Measurements from ENCODE around the gene RBFOX1. TPM values are rescaled to one million over a fixed set of nuclear protein-coding genes. Genes with fewer than 3 reads are reported as not detected.

Gene RBFOX1
- polyA plus RNA-seq, 1 of the 3 experiments (the other 2 are of a cell fraction), result not detected

DNA sequence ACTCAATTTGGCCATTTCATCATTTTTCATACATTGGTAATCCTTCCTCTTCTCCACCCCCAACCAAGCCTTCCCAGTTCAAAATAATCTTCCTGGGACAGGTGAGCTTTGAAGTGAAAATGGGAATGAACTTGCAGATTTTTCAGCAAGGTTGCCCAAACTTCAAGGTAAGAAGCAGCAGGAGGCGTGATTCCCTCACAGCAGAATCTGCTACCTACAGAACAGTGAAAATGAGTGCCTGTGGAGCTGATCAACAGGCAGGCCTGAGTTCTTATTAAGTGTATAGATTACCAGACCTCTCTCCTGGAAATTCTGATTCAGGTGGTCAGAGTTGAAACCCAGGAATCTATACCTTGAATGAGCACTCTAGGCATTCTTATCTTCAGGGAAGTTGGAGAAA is 356.6 kb downstream of the RBFOX1 start (continued):
- TF ChIP-seq MXI1 (IDR thresholded peaks at IDR 0.05; ENCODE audit: low read depth, low read length) (no peak), SMC3 (IDR thresholded peaks at IDR 0.05; ENCODE audit: low read depth, low read length) (no peak)

DNA sequence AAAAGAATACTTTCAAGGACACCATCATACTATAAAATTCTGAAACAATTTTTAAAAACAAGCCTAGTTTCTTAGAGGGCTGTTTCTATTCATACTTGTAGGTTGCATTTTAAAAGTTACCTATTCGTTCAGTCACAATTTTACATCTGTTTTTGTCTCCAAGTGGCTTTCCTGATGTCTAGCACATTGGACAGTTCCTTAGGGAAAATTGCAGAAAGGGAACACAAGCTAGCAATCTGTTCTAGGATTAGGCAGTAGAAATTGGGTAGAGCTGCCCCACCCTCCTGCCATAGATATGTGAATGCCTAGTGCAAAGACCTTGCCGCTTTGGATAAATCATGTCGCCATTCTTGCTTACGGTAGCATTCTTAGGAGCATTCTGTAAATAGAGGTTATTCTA is 358.9 kb downstream of the RBFOX1 start:
- H3K9ac ChIP-seq, result no peak overlapping the region
- DNase-seq, result no peak
- no peak overlapping the region for H2AFZ ChIP-seq (ENCODE audit: low read depth)
- no peak overlapping the region for H3K4me2 ChIP-seq
- CTCF ChIA-PET, result no interaction called here
- POLR2A ChIA-PET, result no interaction called here
- no peak overlapping the region for H3K27ac ChIP-seq (ENCODE audit: low read depth in 2 of 2, low read length in 1 of 2)
- no peaks in the 10 kb centered on the region for H4K20me1 ChIP-seq (ENCODE audit: insufficient read depth)
- no peaks in the 10 kb centered on the region for H3K9me2 ChIP-seq
- no peak for TF ChIP-seq ELF1 (IDR thresholded peaks at IDR 0.05)
- TF ChIP-seq, protein P1, sequence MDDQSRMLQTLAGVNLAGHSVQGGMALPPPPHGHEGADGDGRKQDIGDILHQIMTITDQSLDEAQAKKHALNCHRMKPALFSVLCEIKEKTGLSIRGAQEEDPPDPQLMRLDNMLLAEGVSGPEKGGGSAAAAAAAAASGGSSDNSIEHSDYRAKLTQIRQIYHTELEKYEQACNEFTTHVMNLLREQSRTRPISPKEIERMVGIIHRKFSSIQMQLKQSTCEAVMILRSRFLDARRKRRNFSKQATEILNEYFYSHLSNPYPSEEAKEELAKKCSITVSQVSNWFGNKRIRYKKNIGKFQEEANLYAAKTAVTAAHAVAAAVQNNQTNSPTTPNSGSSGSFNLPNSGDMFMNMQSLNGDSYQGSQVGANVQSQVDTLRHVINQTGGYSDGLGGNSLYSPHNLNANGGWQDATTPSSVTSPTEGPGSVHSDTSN (IDR thresholded peaks at IDR 0.05), result no peak
- no peak for TF ChIP-seq EZH2phosphoT487 (IDR thresholded peaks at IDR 0.05; ENCODE audit: borderline replicate concordance, low read depth)
- no peak for TF ChIP-seq TAF1 (IDR thresholded peaks at IDR 0.05; ENCODE audit: borderline replicate concordance, low read depth, low read length)
- no peak for TF ChIP-seq TCF12 (IDR thresholded peaks at IDR 0.05)
- no peak for TF ChIP-seq RXRA (IDR thresholded peaks at IDR 0.05; ENCODE audit: borderline replicate concordance, low read depth)
- TF ChIP-seq RAD21 (IDR thresholded peaks at IDR 0.05; ENCODE audit: low read length), result no peak
- no peak for TF ChIP-seq TEAD4 (IDR thresholded peaks at IDR 0.05; ENCODE audit: borderline replicate concordance, insufficient read depth)
- TF ChIP-seq, protein P2, sequence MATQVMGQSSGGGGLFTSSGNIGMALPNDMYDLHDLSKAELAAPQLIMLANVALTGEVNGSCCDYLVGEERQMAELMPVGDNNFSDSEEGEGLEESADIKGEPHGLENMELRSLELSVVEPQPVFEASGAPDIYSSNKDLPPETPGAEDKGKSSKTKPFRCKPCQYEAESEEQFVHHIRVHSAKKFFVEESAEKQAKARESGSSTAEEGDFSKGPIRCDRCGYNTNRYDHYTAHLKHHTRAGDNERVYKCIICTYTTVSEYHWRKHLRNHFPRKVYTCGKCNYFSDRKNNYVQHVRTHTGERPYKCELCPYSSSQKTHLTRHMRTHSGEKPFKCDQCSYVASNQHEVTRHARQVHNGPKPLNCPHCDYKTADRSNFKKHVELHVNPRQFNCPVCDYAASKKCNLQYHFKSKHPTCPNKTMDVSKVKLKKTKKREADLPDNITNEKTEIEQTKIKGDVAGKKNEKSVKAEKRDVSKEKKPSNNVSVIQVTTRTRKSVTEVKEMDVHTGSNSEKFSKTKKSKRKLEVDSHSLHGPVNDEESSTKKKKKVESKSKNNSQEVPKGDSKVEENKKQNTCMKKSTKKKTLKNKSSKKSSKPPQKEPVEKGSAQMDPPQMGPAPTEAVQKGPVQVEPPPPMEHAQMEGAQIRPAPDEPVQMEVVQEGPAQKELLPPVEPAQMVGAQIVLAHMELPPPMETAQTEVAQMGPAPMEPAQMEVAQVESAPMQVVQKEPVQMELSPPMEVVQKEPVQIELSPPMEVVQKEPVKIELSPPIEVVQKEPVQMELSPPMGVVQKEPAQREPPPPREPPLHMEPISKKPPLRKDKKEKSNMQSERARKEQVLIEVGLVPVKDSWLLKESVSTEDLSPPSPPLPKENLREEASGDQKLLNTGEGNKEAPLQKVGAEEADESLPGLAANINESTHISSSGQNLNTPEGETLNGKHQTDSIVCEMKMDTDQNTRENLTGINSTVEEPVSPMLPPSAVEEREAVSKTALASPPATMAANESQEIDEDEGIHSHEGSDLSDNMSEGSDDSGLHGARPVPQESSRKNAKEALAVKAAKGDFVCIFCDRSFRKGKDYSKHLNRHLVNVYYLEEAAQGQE (IDR thresholded peaks at IDR 0.05; ENCODE audit: low read depth, low read length), result no peak
- TF ChIP-seq FOSL2 (IDR thresholded peaks at IDR 0.05; ENCODE audit: borderline replicate concordance, low read depth), result no peak
- no peak for TF ChIP-seq NRF1 (IDR thresholded peaks at IDR 0.05; ENCODE audit: low read depth, low read length)
- TF ChIP-seq MEF2A (IDR thresholded peaks at IDR 0.05; ENCODE audit: borderline replicate concordance, low read depth), result no peak
- TF ChIP-seq CHD2 (IDR thresholded peaks at IDR 0.05; ENCODE audit: low read length, partially characterized antibody), result no peak
- TF ChIP-seq, protein P3, sequence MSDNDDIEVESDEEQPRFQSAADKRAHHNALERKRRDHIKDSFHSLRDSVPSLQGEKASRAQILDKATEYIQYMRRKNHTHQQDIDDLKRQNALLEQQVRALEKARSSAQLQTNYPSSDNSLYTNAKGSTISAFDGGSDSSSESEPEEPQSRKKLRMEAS (IDR thresholded peaks at IDR 0.05; ENCODE audit: low read depth), result no peak
- TF ChIP-seq, protein P4, sequence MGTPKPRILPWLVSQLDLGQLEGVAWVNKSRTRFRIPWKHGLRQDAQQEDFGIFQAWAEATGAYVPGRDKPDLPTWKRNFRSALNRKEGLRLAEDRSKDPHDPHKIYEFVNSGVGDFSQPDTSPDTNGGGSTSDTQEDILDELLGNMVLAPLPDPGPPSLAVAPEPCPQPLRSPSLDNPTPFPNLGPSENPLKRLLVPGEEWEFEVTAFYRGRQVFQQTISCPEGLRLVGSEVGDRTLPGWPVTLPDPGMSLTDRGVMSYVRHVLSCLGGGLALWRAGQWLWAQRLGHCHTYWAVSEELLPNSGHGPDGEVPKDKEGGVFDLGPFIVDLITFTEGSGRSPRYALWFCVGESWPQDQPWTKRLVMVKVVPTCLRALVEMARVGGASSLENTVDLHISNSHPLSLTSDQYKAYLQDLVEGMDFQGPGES (IDR thresholded peaks at IDR 0.05; ENCODE audit: low read depth, low read length), result no peak
- TF ChIP-seq, protein P5, sequence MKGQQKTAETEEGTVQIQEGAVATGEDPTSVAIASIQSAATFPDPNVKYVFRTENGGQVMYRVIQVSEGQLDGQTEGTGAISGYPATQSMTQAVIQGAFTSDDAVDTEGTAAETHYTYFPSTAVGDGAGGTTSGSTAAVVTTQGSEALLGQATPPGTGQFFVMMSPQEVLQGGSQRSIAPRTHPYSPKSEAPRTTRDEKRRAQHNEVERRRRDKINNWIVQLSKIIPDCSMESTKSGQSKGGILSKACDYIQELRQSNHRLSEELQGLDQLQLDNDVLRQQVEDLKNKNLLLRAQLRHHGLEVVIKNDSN (IDR thresholded peaks at IDR 0.05; ENCODE audit: borderline replicate concordance, low read depth), result no peak
- no peaks in the 10 kb centered on the region for H3K36me3 ChIP-seq (replicated peaks in 1 of 2; ENCODE audit: control insufficient read depth in 1 of 2, insufficient read depth in 2 of 2, low read length in 1 of 2)
- no peaks in the 10 kb centered on the region for H3K27me3 ChIP-seq (ENCODE audit: insufficient read depth)
- WGBS (ENCODE audit: low lambda C conversion rate), result 66% methylated on average over 4 of the region's 4 CpGs
- no peak overlapping the region for H3K4me3 ChIP-seq (ENCODE audit: low read depth in 2 of 2, low read length in 1 of 2)
- H3K79me2 ChIP-seq (ENCODE audit: insufficient read depth), result no peaks in the 10 kb centered on the region
- no peaks in the 10 kb centered on the region for H3F3A ChIP-seq (replicated peaks; ENCODE audit: insufficient read depth)
- no peaks in the 10 kb centered on the region for H3K9me3 ChIP-seq
- no peaks in the 10 kb centered on the region for H3K4me1 ChIP-seq (ENCODE audit: control insufficient read depth in 1 of 2, insufficient read depth in 2 of 2, low read depth in 1 of 2, low read length in 1 of 2)

Data from SK-N-SH (cell line).